CD4-positive, alpha-beta T cell treated with Interleukin-17A for 4 hours (primary cell): ENCODE results near the gene C5orf15.

Experiments
- DNase-seq: peaks from one replicate; pipeline ENCODE4 v3.0.0-alpha.2; 2020; ENCODE audit warnings: mixed read lengths

Gene C5orf15

DNA sequence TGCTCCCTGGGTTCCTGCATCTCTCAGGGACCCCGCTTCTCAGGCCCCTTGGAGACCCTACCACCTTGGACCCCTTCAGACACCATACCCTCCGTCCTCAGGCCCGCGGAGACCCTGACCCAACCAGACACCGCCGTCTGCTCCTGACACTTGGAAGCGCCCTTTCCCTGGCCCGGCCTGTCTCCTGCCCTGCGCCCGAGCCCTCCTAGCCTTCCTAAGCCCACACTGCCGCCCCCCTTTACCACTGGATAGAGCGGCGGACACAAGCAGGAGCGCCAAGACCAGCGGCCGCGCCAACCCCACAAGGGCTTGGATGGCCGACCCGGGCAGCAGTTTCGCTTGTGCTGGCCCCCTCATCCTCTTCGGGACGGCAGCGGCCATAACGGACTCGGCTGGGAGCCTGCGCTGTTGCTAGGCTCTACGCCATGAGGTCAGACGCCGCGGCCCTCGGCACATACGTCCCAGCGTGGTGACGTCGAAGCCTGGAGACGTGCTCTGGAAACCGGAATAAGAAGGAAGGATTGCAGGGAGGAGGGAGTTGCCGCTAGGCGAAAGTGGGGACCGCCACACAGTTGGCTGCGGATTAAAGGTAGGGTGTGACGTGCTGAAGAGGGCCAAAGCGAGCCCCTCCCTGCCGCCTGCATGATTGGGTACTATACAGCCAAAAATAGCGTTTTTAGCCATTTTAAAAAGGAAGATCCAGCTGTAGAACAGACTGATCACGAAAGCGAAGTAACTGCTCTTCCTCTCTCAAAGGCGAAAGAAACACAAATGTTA lies at the start of gene C5orf15:
Gene C5orf15, minus strand, starts transcription at position 422 of the 777 bp plus-strand sequence. Its CDS starts 41 bp downstream, at position 381.
- DNase-seq = peak; percentile 93

DNA sequence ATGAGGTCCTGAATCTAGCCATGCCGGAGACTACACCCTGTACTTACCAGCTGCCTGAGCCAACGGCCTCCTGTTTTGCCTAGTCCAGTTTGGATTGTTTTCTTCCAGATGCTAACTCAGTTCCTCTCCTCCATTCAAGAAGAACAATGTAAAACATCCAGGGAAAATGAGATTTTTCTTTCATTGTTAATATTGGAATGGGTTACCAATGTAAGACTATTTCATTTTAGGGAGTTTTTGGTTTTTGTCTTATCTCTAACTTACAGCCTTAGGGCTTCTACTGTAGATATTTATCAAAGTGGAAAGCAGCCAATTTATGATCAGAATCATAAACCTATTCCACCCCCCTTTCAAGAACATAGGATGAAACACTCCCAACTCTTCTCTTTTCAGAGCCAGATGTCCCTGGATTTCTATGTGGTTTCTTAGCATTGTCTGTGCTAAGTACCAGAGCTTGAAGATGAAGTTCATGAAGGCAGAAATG lies 39.9 kb upstream of the C5orf15 start:
- DNase-seq = no peak

- DNase-seq = no peak
Measured at GRCh38 chr5:134007581-134008265, 39.3 kb upstream of the C5orf15 start.

GRCh38 chr5:134006115-134006514 lies 37.7 kb upstream of the C5orf15 start:
- DNase-seq = no peak

DNA sequence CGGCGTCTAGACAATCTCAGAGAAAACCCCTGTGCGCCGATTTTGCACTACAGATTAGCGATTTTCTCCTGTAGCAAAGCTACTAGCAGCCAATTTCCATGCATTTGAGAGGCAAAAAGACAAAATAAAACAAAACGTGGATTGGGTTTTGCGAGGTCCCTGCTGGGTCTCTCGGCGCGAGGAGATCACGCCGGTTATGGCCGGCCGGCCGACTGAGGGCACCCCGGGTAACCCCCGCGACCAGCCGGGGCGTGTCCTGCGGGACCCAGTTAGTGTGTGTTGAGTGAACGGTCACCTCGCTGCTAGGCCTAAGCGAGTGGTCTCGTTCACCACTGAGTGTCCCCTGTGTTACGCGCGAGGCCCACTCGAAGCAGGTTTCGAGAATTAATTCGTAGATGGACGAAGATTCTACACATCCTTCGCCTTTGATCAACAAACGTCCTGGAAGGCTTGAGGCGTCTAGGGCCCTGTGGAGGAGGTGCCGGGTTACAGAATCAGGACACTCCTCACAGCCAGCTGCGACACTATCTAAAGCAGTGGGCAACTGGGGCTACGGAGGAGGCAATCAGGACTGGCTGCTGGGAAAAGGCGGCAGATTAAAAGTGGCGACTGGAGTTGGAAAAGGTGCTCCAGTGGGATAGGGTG lies 37.1 kb upstream of the C5orf15 start:
- DNase-seq = peak; percentile 7

DNA sequence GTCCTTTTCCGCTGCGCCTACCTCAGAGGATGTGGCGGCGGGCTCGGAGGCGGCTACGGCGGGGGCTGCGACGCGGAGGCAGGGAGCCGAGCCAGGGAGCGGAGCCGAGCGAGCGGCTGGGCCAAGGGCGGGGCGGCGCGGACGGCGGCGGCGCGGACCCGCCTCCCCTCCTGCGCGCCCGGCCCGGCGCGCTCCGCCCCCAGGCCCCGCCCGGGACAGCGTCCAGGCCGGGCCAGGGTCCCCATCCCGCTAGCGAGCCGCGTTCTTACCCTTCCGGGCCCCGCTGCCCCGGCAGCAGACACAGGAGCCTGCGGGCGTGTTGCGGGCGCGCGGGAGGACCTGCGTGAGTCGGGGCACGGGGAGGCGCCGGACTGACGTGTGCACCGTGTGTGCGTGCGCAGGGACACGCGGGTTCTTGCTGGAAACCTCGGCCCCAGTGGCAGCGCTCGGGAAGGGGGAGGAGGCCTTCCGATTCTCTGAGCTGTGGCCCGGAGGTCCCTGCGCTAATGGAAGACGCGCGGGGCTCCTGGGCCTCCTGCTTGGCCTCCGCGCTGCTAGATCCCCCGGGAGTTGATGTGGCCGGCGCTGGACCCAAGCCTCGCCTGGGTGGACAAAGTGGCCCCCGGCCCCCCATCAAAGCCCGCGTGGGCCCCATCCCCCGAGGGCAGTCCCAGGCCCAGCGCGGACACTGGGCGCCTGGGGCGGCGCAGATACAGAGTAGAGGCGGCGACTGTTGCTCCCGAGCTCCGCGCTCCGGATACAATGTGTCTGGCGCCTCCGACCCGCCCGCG lies 36.4 kb upstream of the C5orf15 start, which contains the start of gene VDAC1:
Gene VDAC1, minus strand, starts transcription at position 350 of the 791 bp plus-strand sequence. CDS start 11,963 bp downstream, outside the sequence.
- peak; percentile 84 for DNase-seq

GRCh38 chr5:134003817-134004625 lies 35.6 kb upstream of the C5orf15 start:
- DNase-seq = peak; percentile 37

- DNase-seq = peak; percentile 11
Measured at GRCh38 chr5:134003064-134003816, 34.8 kb upstream of the C5orf15 start.

DNA sequence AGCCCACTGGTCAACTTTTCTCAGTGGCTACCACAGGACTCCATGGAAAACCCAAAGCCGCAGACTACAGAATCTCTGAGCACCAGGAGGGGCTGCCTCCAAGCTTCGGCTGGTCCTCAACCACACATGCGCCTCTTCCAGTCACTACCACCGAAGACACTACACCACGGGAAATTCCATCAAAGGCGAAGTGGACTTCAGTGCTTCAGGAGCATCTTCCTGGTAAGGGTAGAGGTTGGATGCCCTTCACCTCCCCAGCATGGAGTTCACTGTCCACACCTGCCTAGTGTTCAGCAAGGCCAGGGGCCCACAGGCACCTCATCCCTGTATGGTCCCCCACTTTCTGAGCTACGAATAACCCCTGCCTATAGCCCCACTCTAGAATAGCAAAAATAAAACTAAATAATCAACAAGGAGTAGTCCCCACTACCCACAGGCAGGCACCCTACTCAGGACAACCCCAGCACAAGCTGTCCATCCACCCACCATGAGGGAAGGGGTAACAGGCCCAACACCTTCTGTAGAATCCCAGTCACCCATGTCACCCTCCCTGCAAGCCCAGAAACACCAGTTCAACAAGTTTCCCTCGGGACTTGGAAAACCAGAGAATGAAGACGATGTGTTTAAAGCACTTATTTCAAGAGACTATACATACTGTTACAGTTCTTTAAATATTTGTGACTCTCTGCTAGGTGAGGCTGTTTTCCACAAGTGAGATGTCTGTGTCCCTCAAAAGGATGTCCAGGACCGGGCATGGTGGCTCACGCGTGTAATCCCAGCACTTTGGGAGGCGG lies 33.7 kb upstream of the C5orf15 start:
- no peak for DNase-seq

DNA sequence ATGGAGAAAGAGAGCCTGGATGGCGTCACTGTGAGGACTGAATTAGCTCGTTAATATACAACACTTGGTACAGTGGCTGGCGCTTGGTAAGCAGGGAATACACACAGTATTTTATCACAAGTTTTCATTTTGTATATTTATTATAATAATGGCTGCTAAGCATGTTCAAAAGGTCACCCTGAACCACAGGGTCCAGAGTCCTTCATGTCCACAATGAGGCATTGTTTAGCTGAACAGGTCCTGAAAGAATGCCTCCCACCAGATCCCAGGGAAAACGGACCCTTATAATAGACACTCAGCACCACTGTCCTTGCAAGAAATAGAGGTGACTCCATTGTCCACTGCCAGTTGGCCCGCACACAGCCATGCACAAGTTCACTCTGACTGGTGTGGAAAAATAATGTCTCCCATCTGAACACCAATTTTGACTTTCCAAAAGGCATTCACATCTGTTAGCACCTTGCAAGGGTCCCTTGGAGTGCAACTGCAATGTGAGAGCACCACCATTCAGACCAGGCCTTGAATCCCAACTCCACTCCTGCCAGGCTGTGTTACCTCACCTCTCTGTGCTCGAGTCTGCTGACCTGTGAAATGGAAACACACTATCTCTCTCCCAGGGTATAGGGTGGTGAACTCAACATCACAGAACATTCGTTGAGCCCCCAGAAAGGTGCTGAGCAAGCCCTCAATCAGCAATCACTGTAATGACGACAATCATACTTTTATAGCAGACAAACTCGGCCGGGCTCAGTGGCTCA lies 32.5 kb upstream of the C5orf15 start:
- DNase-seq = no peak

GRCh38 chr5:134000091-134000511 lies 31.7 kb upstream of the C5orf15 start:
- DNase-seq = no peak

GRCh38 chr5:133998807-133999206 lies 30.4 kb upstream of the C5orf15 start:
- no peak for DNase-seq

DNA sequence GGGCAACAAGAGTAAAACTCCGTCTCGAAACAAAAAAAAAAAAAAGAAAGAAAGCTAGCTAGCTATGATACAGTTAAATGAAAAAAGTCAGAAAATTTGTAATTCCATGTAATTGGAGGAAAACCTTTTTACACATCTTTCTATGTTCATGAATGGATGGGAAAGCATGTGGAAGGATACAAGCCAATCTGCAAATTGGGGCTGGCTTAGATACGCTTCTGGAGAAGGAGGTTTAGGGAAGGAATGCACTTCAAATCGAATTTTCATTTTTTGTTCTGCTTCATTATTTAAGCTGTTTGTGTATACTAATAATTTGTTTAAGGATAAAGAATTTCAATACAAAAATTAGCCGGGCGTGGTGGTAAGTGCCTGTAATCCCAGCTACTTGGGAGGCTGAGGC lies 29.6 kb upstream of the C5orf15 start:
- DNase-seq = no peak

GRCh38 chr5:133996683-133997252 lies 28.3 kb upstream of the C5orf15 start:
- peak; percentile 15 for DNase-seq

GRCh38 chr5:133995883-133996563 lies 27.6 kb upstream of the C5orf15 start:
- no peak for DNase-seq

- no peak for DNase-seq
Measured at GRCh38 chr5:133995341-133995740, 26.9 kb upstream of the C5orf15 start.

DNA sequence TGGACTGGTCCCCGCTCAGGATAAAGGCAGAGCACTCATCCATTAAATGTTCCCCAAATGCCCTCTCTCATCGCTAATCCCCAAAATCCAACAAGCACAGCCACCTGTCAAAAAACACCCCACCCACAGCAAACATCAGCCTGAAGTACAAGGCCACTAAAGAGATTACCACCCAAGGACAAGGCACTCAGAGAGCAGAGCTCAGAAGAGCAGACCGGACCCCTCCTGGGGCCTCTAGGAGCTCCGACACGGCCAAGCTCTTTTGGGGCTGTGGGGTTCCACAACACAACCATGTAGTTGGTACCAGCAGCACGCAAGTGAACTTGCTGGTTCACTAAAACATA lies 26.5 kb upstream of the C5orf15 start:
- DNase-seq = no peak

GRCh38 chr5:133994297-133994989 lies 26.0 kb upstream of the C5orf15 start:
- DNase-seq = no peak
